Stimulated activated naive B cell treated with anti-CD40 and anti-IgM and Interleukin-4, amounts not matched to agents 10 μg/mL and 1 μg/mL and 100 μg/mL, for 72 hours (primary cell): ENCODE measurements around the gene MCEMP1.
A peak's percentile ranks its signal among the peaks of the same experiment; 100 is the strongest.

Experiments used
- ATAC-seq, 2 donors: fragments of 150-1000 bp; cut with Tn5 transposase; replicated peaks; 2 replicates each; pipeline ENCODE4 v1.10.0; 2021; ENCODE audit warnings: moderate library complexity in 1 of 2
- DNase-seq: peaks from one replicate; pipeline ENCODE4 v3.0.0; 2021
- H3K27ac Mint-ChIP-seq: one replicate; pipeline ENCODE4 v1.8.0; 2022; ENCODE audit warnings: mild to moderate bottlenecking, mixed read lengths
- H3K27me3 Mint-ChIP-seq, 2 donors: one replicate each; pipeline ENCODE4 v1.8.0; 2022; ENCODE audit warnings: mixed read lengths in 2 of 2
- H3K36me3 Mint-ChIP-seq, 2 donors: one replicate each; pipeline ENCODE4 v1.8.0; 2022; ENCODE audit warnings: mixed read lengths in 2 of 2, mild to moderate bottlenecking in 1 of 2
- H3K4me1 Mint-ChIP-seq, 2 donors: one replicate each; pipeline ENCODE4 v1.8.0; 2022; ENCODE audit warnings: mixed read lengths in 2 of 2, mild to moderate bottlenecking in 1 of 2
- H3K4me3 Mint-ChIP-seq, 2 donors: one replicate each; pipeline ENCODE4 v1.8.0; 2022; ENCODE audit warnings: mild to moderate bottlenecking in 2 of 2, mixed read lengths in 2 of 2, moderate library complexity in 1 of 2
- H3K9me3 Mint-ChIP-seq, 2 donors: one replicate each; pipeline ENCODE4 v1.8.0; 2022; ENCODE audit warnings: mixed read lengths in 2 of 2, mild to moderate bottlenecking in 1 of 2

The MCEMP1 gene

GRCh38 chr19:7670150-7670783, 6.6 kb upstream of the MCEMP1 start:
- Mint-ChIP-seq H3K36me3 (peaks cover 0 to 3% of the 10 kb centered on the region in 2 donors), H3K4me3 (peak overlapping the region; percentile 71 to 80), H3K27me3 (peaks cover 51 to 61% of the 10 kb centered on the region in 2 donors), H3K9me3 (peaks cover 0 to 2% of the 10 kb centered on the region in 2 donors), H3K27ac (peak overlapping the region; percentile 47), H3K4me1 (peaks cover 9 to 12% of the 10 kb centered on the region in 2 donors)
- ATAC-seq: peak; percentile 71 to 72
- DNase-seq: no peak

- Mint-ChIP-seq H3K27me3 (peaks cover 53 to 61% of the 10 kb centered on the region in 2 donors), H3K9me3 (peaks cover 0 to 2% of the 10 kb centered on the region in 2 donors), H3K36me3 (peaks cover 0 to 3% of the 10 kb centered on the region in 2 donors), H3K4me1 (peaks cover 11 to 14% of the 10 kb centered on the region in 2 donors), H3K4me3 (peak overlapping the region; percentile 71 to 80), H3K27ac (no peak overlapping the region)
- ATAC-seq: peak in 1 of 2 donors; percentile 26
- no peak for DNase-seq
These were observed 6.1 kb upstream of the MCEMP1 start for GRCh38 chr19:7670790-7671189.

- no peak for DNase-seq
- peaks cover 0 to 3% of the 10 kb centered on the region in 2 donors for H3K36me3 Mint-ChIP-seq
- H3K4me3 Mint-ChIP-seq: no peak overlapping the region
- H3K4me1 Mint-ChIP-seq: peaks cover 25 to 28% of the 10 kb centered on the region in 2 donors
- H3K9me3 Mint-ChIP-seq: peaks cover 0 to 2% of the 10 kb centered on the region in 2 donors
- no peak for ATAC-seq
- no peak overlapping the region for H3K27ac Mint-ChIP-seq
- peaks cover 52 to 58% of the 10 kb centered on the region in 2 donors for H3K27me3 Mint-ChIP-seq
These were observed 4.4 kb upstream of the MCEMP1 start for GRCh38 chr19:7672522-7672921.

GRCh38 chr19:7674010-7675005, 2.6 kb upstream of the MCEMP1 start:
- no peak overlapping the region for H3K4me3 Mint-ChIP-seq
- H3K4me1 Mint-ChIP-seq: peaks cover 37 to 44% of the 10 kb centered on the region in 2 donors
- ATAC-seq (peak in 1 of 2 donors; percentile 28), DNase-seq (no peak)
- H3K36me3 Mint-ChIP-seq: peaks cover 0 to 3% of the 10 kb centered on the region in 2 donors
- peaks cover 0 to 2% of the 10 kb centered on the region in 2 donors for H3K9me3 Mint-ChIP-seq
- H3K27me3 Mint-ChIP-seq: peaks cover 54 to 57% of the 10 kb centered on the region in 2 donors
- H3K27ac Mint-ChIP-seq: peak overlapping the region; percentile 14

- Mint-ChIP-seq H3K9me3 (peaks cover 0 to 2% of the 10 kb centered on the region in 2 donors), H3K36me3 (peaks cover 3 to 4% of the 10 kb centered on the region in 2 donors), H3K4me3 (peak overlapping the region; percentile 51 to 62), H3K27me3 (peaks cover 39 to 41% of the 10 kb centered on the region in 2 donors), H3K27ac (peak overlapping the region; percentile 42), H3K4me1 (peaks cover 38 to 51% of the 10 kb centered on the region in 2 donors)
- DNase-seq (no peak), ATAC-seq (no peak)
These were observed 514 bp upstream of the MCEMP1 start for GRCh38 chr19:7676376-7676775.

- no peak for ATAC-seq
- Mint-ChIP-seq H3K27ac (peak overlapping the region; percentile 53), H3K4me3 (no peak overlapping the region), H3K27me3 (peaks cover 30 to 32% of the 10 kb centered on the region in 2 donors), H3K4me1 (peaks cover 45 to 65% of the 10 kb centered on the region in 2 donors), H3K9me3 (peaks cover 0 to 2% of the 10 kb centered on the region in 2 donors), H3K36me3 (peaks cover 12 to 14% of the 10 kb centered on the region in 2 donors)
- DNase-seq: no peak
These were observed 900 bp downstream of the MCEMP1 start for GRCh38 chr19:7677669-7678311.

GRCh38 chr19:7678971-7679751, 2.3 kb downstream of the MCEMP1 start:
- peaks cover 18 to 20% of the 10 kb centered on the region in 2 donors for H3K27me3 Mint-ChIP-seq
- no peaks in the 10 kb centered on the region for H3K9me3 Mint-ChIP-seq
- peak; percentile 67 to 72 for ATAC-seq
- peak; percentile 74 for DNase-seq
- H3K4me1 Mint-ChIP-seq: peaks cover 47 to 75% of the 10 kb centered on the region in 2 donors
- peaks cover 21 to 26% of the 10 kb centered on the region in 2 donors for H3K36me3 Mint-ChIP-seq
- H3K27ac Mint-ChIP-seq: peak overlapping the region; percentile 93
- H3K4me3 Mint-ChIP-seq: peak overlapping the region; percentile 39 to 69

GRCh38 chr19:7679771-7680605, 3.1 kb downstream of the MCEMP1 start:
- Mint-ChIP-seq H3K36me3 (peaks cover 21 to 29% of the 10 kb centered on the region in 2 donors), H3K4me1 (peaks cover 45 to 75% of the 10 kb centered on the region in 2 donors), H3K27ac (peak overlapping the region; percentile 93), H3K4me3 (peak overlapping the region; percentile 96 to 97), H3K27me3 (peaks cover 12 to 15% of the 10 kb centered on the region in 2 donors), H3K9me3 (no peaks in the 10 kb centered on the region)
- ATAC-seq (no peak), DNase-seq (no peak)

- Mint-ChIP-seq H3K9me3 (no peaks in the 10 kb centered on the region), H3K4me1 (peaks cover 50 to 81% of the 10 kb centered on the region in 2 donors), H3K36me3 (peaks cover 25 to 36% of the 10 kb centered on the region in 2 donors), H3K27ac (peak within 1 kb of the TSS; percentile 98), H3K27me3 (peaks cover 12 to 13% of the 10 kb centered on the region in 2 donors), H3K4me3 (peak within 1 kb of the TSS; percentile 96 to 97)
- DNase-seq (peak; percentile 85), ATAC-seq (peak; percentile 14 to 35)
These were observed 3.9 kb downstream of the MCEMP1 start, which contains the start of gene TRAPPC5 for GRCh38 chr19:7680606-7681339. Gene TRAPPC5 (plus strand): TSS chr19:7680833. CDS start chr19:7682254, 1,421 bp downstream.

GRCh38 chr19:7681340-7682174, 4.7 kb downstream of the MCEMP1 start:
- H3K27me3 Mint-ChIP-seq: peaks cover 9% of the 10 kb centered on the region in 2 donors

GRCh38 chr19:7682175-7682855, 5.4 kb downstream of the MCEMP1 start:
- no peaks in the 10 kb centered on the region for H3K9me3 Mint-ChIP-seq
- peaks cover 47 to 78% of the 10 kb centered on the region in 2 donors for H3K4me1 Mint-ChIP-seq
- peaks cover 5 to 6% of the 10 kb centered on the region in 2 donors for H3K27me3 Mint-ChIP-seq
- H3K27ac Mint-ChIP-seq: peak overlapping the region; percentile 98
- peak overlapping the region; percentile 96 to 97 for H3K4me3 Mint-ChIP-seq
- H3K36me3 Mint-ChIP-seq: peaks cover 35 to 48% of the 10 kb centered on the region in 2 donors
- no peak for ATAC-seq
- no peak for DNase-seq

More at GRCh38 chr19:7681340-7682174, 4.7 kb downstream of the MCEMP1 start:
- peaks cover 50 to 81% of the 10 kb centered on the region in 2 donors for H3K4me1 Mint-ChIP-seq
- ATAC-seq (peak; percentile 42 to 58), DNase-seq (peak; percentile 85)
- peak overlapping the region; percentile 98 for H3K27ac Mint-ChIP-seq
- peaks cover 30 to 42% of the 10 kb centered on the region in 2 donors for H3K36me3 Mint-ChIP-seq
- H3K9me3 Mint-ChIP-seq: no peaks in the 10 kb centered on the region
- H3K4me3 Mint-ChIP-seq: peak overlapping the region; percentile 96 to 97
